ENCODE data around the gene ANKRD65.
"Not testable (repeated sequence)": the region's sequence is repeated elsewhere in the genome, so short reads cannot be mapped to it uniquely, and the experiment has no call there.

ANKRD65 gene

GRCh38 chr1:1455366-1455884 is 34.3 kb upstream of the ANKRD65 start:
- 92% methylated on average over 30 of the region's 30 CpGs for WGBS
- Histone ChIP-seq H3K4me3 (ENCODE audit: low read length) (no peak overlapping the region), H3K9me3 (ENCODE audit: insufficient read depth, low read depth, low read length) (no peaks in the 10 kb centered on the region), H3K4me1 (ENCODE audit: insufficient read depth, low read length) (no peaks in the 10 kb centered on the region), H3K9ac (ENCODE audit: low read depth, low read length) (no peak overlapping the region), H3K27ac (ENCODE audit: low read depth, low read length) (no peak overlapping the region), H3K36me3 (ENCODE audit: insufficient read depth, low read length) (no peaks in the 10 kb centered on the region), H3K27me3 (ENCODE audit: insufficient read depth, low read length) (no peaks in the 10 kb centered on the region)

- not testable (repeated sequence) for H3K9ac ChIP-seq (ENCODE audit: low read depth, low read length); H3K36me3 ChIP-seq (ENCODE audit: insufficient read depth, low read length); H3K27me3 ChIP-seq (ENCODE audit: insufficient read depth, low read length); H3K27ac ChIP-seq (ENCODE audit: low read depth, low read length); H3K4me3 ChIP-seq (ENCODE audit: low read length); H3K4me1 ChIP-seq (ENCODE audit: insufficient read depth, low read length); H3K9me3 ChIP-seq (ENCODE audit: insufficient read depth, low read depth, low read length)
- 92% methylated on average over 37 of the region's 41 CpGs for WGBS
Observed at GRCh38 chr1:1454286-1455056, 33.4 kb upstream of the ANKRD65 start.

GRCh38 chr1:1452882-1453281 is 31.8 kb upstream of the ANKRD65 start:
- 94% methylated on average over 16 of the region's 16 CpGs for WGBS
- H3K9ac ChIP-seq (ENCODE audit: low read depth, low read length) = no peak overlapping the region

GRCh38 chr1:1452365-1452739 is 31.3 kb upstream of the ANKRD65 start:
- H3K36me3 ChIP-seq (ENCODE audit: insufficient read depth, low read length); H3K4me3 ChIP-seq (ENCODE audit: low read length); H3K9me3 ChIP-seq (ENCODE audit: insufficient read depth, low read depth, low read length); H3K27ac ChIP-seq (ENCODE audit: low read depth, low read length); H3K9ac ChIP-seq (ENCODE audit: low read depth, low read length); H3K27me3 ChIP-seq (ENCODE audit: insufficient read depth, low read length); H3K4me1 ChIP-seq (ENCODE audit: insufficient read depth, low read length): not testable (repeated sequence)
- 95% methylated on average over 8 of the region's 8 CpGs for WGBS

More at GRCh38 chr1:1452882-1453281, 31.8 kb upstream of the ANKRD65 start:
- H3K4me1 ChIP-seq (ENCODE audit: insufficient read depth, low read length) = no peaks in the 10 kb centered on the region
- no peaks in the 10 kb centered on the region for H3K9me3 ChIP-seq (ENCODE audit: insufficient read depth, low read depth, low read length)
- no peak overlapping the region for H3K27ac ChIP-seq (ENCODE audit: low read depth, low read length)
- H3K36me3 ChIP-seq (ENCODE audit: insufficient read depth, low read length) = no peaks in the 10 kb centered on the region
- H3K4me3 ChIP-seq (ENCODE audit: low read length) = no peak overlapping the region
- no peaks in the 10 kb centered on the region for H3K27me3 ChIP-seq (ENCODE audit: insufficient read depth, low read length)

- H3K9ac ChIP-seq (ENCODE audit: low read depth, low read length) = no peak overlapping the region
- WGBS = 96% methylated on average over 26 of the region's 26 CpGs
- no peak overlapping the region for H3K27ac ChIP-seq (ENCODE audit: low read depth, low read length)
- no peaks in the 10 kb centered on the region for H3K4me1 ChIP-seq (ENCODE audit: insufficient read depth, low read length)
- H3K27me3 ChIP-seq (ENCODE audit: insufficient read depth, low read length) = no peaks in the 10 kb centered on the region
- no peak overlapping the region for H3K4me3 ChIP-seq (ENCODE audit: low read length)
- H3K36me3 ChIP-seq (ENCODE audit: insufficient read depth, low read length) = no peaks in the 10 kb centered on the region
- H3K9me3 ChIP-seq (ENCODE audit: insufficient read depth, low read depth, low read length) = no peaks in the 10 kb centered on the region
Observed at GRCh38 chr1:1451696-1452364, 30.8 kb upstream of the ANKRD65 start.

GRCh38 chr1:1450616-1451015 is 29.5 kb upstream of the ANKRD65 start:
- not testable (repeated sequence) for H3K27ac ChIP-seq (ENCODE audit: low read depth, low read length); H3K9me3 ChIP-seq (ENCODE audit: insufficient read depth, low read depth, low read length); H3K4me3 ChIP-seq (ENCODE audit: low read length); H3K27me3 ChIP-seq (ENCODE audit: insufficient read depth, low read length); H3K4me1 ChIP-seq (ENCODE audit: insufficient read depth, low read length); H3K9ac ChIP-seq (ENCODE audit: low read depth, low read length); H3K36me3 ChIP-seq (ENCODE audit: insufficient read depth, low read length)
- 96% methylated on average over 22 of the region's 22 CpGs for WGBS

- H3K4me3 ChIP-seq (ENCODE audit: low read length) = no peak within 1 kb of the TSS
- H3K9ac ChIP-seq (ENCODE audit: low read depth, low read length) = no peak within 1 kb of the TSS
- H3K9me3 ChIP-seq (ENCODE audit: insufficient read depth, low read depth, low read length) = no peaks in the 10 kb centered on the region
- no peaks in the 10 kb centered on the region for H3K36me3 ChIP-seq (ENCODE audit: insufficient read depth, low read length)
- no peak within 1 kb of the TSS for H3K27ac ChIP-seq (ENCODE audit: low read depth, low read length)
- WGBS = 89% methylated on average over 6 of the region's 6 CpGs
- no peaks in the 10 kb centered on the region for H3K27me3 ChIP-seq (ENCODE audit: insufficient read depth, low read length)
- H3K4me1 ChIP-seq (ENCODE audit: insufficient read depth, low read length) = no peaks in the 10 kb centered on the region
Observed at GRCh38 chr1:1449099-1449739, 28.1 kb upstream of the ANKRD65 start, which contains the start of gene ATAD3C. Gene ATAD3C, plus strand, starts transcription at chr1:1449689. Its CDS starts 995 bp downstream, at chr1:1450684.

GRCh38 chr1:1446631-1447030 is 25.6 kb upstream of the ANKRD65 start:
- not testable (repeated sequence) for H3K9ac ChIP-seq (ENCODE audit: low read depth, low read length); H3K36me3 ChIP-seq (ENCODE audit: insufficient read depth, low read length); H3K4me3 ChIP-seq (ENCODE audit: low read length); H3K27me3 ChIP-seq (ENCODE audit: insufficient read depth, low read length); H3K4me1 ChIP-seq (ENCODE audit: insufficient read depth, low read length); H3K9me3 ChIP-seq (ENCODE audit: insufficient read depth, low read depth, low read length); H3K27ac ChIP-seq (ENCODE audit: low read depth, low read length)
- WGBS = 89% methylated on average over 14 of the region's 19 CpGs

GRCh38 chr1:1442069-1442770 is 21.1 kb upstream of the ANKRD65 start:
- Histone ChIP-seq H3K4me3 (ENCODE audit: low read length) (no peak overlapping the region), H3K27ac (ENCODE audit: low read depth, low read length) (no peak overlapping the region), H3K9me3 (ENCODE audit: insufficient read depth, low read depth, low read length) (no peaks in the 10 kb centered on the region), H3K27me3 (ENCODE audit: insufficient read depth, low read length) (no peaks in the 10 kb centered on the region), H3K4me1 (ENCODE audit: insufficient read depth, low read length) (no peaks in the 10 kb centered on the region), H3K9ac (ENCODE audit: low read depth, low read length) (no peak overlapping the region), H3K36me3 (ENCODE audit: insufficient read depth, low read length) (0 out of 2 replicates have a peak, but pooled peaks cover 3% of the 10 kb centered on the region)
- 95% methylated on average over 32 of the region's 32 CpGs for WGBS

GRCh38 chr1:1441002-1441888 is 20.2 kb upstream of the ANKRD65 start:
- H3K27me3 ChIP-seq (ENCODE audit: insufficient read depth, low read length) = no peaks in the 10 kb centered on the region; the same call in 1 of the 2 replicates
- no peak overlapping the region for H3K4me3 ChIP-seq (ENCODE audit: low read length)
- 81% methylated on average over 29 of the region's 29 CpGs for WGBS
- H3K9me3 ChIP-seq (ENCODE audit: insufficient read depth, low read depth, low read length) = no peaks in the 10 kb centered on the region
- H3K36me3 ChIP-seq (ENCODE audit: insufficient read depth, low read length) = 0 out of 2 replicates have a peak, but pooled peaks cover 3% of the 10 kb centered on the region
- H3K9ac ChIP-seq (ENCODE audit: low read depth, low read length) = no peak overlapping the region
- no peaks in the 10 kb centered on the region for H3K4me1 ChIP-seq (ENCODE audit: insufficient read depth, low read length)
- H3K27ac ChIP-seq (ENCODE audit: low read depth, low read length) = no peak overlapping the region

All from HUES64 (cell line).